IgD-negative memory B cell (primary cell): ENCODE data around the gene FBXO2. TPM values are rescaled to one million over a fixed set of nuclear protein-coding genes. Genes with fewer than 3 reads are reported as not detected.
A peak's percentile ranks its signal among the peaks of the same experiment; 100 is the strongest.

Experiments used
- H3K27ac Mint-ChIP-seq, 3 donors: one replicate each; pipeline ENCODE4 v1.8.0; 2020 to 2022; ENCODE audit warnings: mild to moderate bottlenecking in 3 of 3, mixed read lengths in 3 of 3, moderate library complexity in 1 of 3
- H3K27me3 Mint-ChIP-seq: one replicate; pipeline ENCODE4 v1.8.0; 2021; ENCODE audit warnings: mixed read lengths
- H3K36me3 Mint-ChIP-seq: one replicate; pipeline ENCODE4 v1.8.0; 2020; ENCODE audit warnings: mild to moderate bottlenecking, mixed read lengths
- H3K4me1 Mint-ChIP-seq, 3 donors: one replicate each; pipeline ENCODE4 v1.8.0; 2020 to 2022; ENCODE audit warnings: mixed read lengths in 3 of 3, mild to moderate bottlenecking in 1 of 3
- H3K4me3 Mint-ChIP-seq, 4 donors: one replicate each; pipeline ENCODE4 v1.8.0; 2020 to 2022; ENCODE audit warnings: mild to moderate bottlenecking in 4 of 4, mixed read lengths in 4 of 4, moderate library complexity in 3 of 4
- H3K9me3 Mint-ChIP-seq, 3 donors: one replicate each; pipeline ENCODE4 v1.8.0; 2020 to 2021; ENCODE audit warnings: mixed read lengths in 3 of 3, mild to moderate bottlenecking in 1 of 3
- polyA plus RNA-seq: library from polyadenylated mRNA; unstranded; fragments of 300-500 nt; fragmentation: Illumina TruSeq; gene quantifications from one replicate; pipeline ENCODE4 v1.2.3, GENCODE V29; 2021

Gene FBXO2
- 18.0 TPM for polyA plus RNA-seq

- Mint-ChIP-seq H3K4me1 (peaks cover 0 to 26% (median 16%) of the 10 kb centered on the region in 3 donors), H3K36me3 (peaks cover 1% of the 10 kb centered on the region), H3K4me3 (peak within 1 kb of the TSS; percentile 67 to 91 (median 85)), H3K27me3 (peaks cover 1% of the 10 kb centered on the region), H3K27ac (peak within 1 kb of the TSS; percentile 50 to 81 (median 59)), H3K9me3 (no peaks in the 10 kb centered on the region)
These were observed at the start of gene FBXO2, which contains the start of gene FBXO44 for GRCh38 chr1:11654137-11654938. Gene FBXO2, minus strand, starts transcription at chr1:11654429. Its CDS starts 89 bp downstream, at chr1:11654340. Gene FBXO44, plus strand, starts transcription at chr1:11654877. Its CDS starts 959 bp downstream, at chr1:11655836.

- H3K4me1 Mint-ChIP-seq = no peaks in the 10 kb centered on the region
- H3K4me3 Mint-ChIP-seq = no peak overlapping the region
- no peaks in the 10 kb centered on the region for H3K36me3 Mint-ChIP-seq
- peak overlapping the region in 1 of 3 donors; percentile 73 for H3K27ac Mint-ChIP-seq
- peaks cover 8% of the 10 kb centered on the region for H3K27me3 Mint-ChIP-seq
- no peaks in the 10 kb centered on the region for H3K9me3 Mint-ChIP-seq
These were observed 49.3 kb upstream of the FBXO2 start for GRCh38 chr1:11703357-11704193.

GRCh38 chr1:11701981-11702803, 48.0 kb upstream of the FBXO2 start:
- Mint-ChIP-seq H3K4me1 (no peaks in the 10 kb centered on the region), H3K36me3 (no peaks in the 10 kb centered on the region), H3K27ac (no peak overlapping the region), H3K27me3 (peaks cover 10% of the 10 kb centered on the region), H3K9me3 (no peaks in the 10 kb centered on the region), H3K4me3 (no peak overlapping the region)

GRCh38 chr1:11701551-11701961, 47.3 kb upstream of the FBXO2 start:
- no peaks in the 10 kb centered on the region for H3K9me3 Mint-ChIP-seq
- peaks cover 8% of the 10 kb centered on the region for H3K27me3 Mint-ChIP-seq
- no peaks in the 10 kb centered on the region for H3K4me1 Mint-ChIP-seq

GRCh38 chr1:11700601-11701467, 46.6 kb upstream of the FBXO2 start:
- Mint-ChIP-seq H3K27me3 (peaks cover 8% of the 10 kb centered on the region), H3K36me3 (no peaks in the 10 kb centered on the region), H3K4me3 (no peak overlapping the region), H3K9me3 (no peaks in the 10 kb centered on the region), H3K27ac (no peak overlapping the region), H3K4me1 (no peaks in the 10 kb centered on the region)

More at GRCh38 chr1:11701551-11701961, 47.3 kb upstream of the FBXO2 start:
- no peak overlapping the region for H3K4me3 Mint-ChIP-seq
- H3K36me3 Mint-ChIP-seq = no peaks in the 10 kb centered on the region
- H3K27ac Mint-ChIP-seq = no peak overlapping the region

GRCh38 chr1:11697893-11698210, 43.6 kb upstream of the FBXO2 start:
- Mint-ChIP-seq H3K9me3 (no peaks in the 10 kb centered on the region), H3K27ac (peak overlapping the region in 1 of 3 donors; percentile 82), H3K4me3 (no peak overlapping the region), H3K4me1 (peaks cover 2 to 5% (median 4%) of the 10 kb centered on the region in 3 donors), H3K36me3 (peaks cover 3% of the 10 kb centered on the region), H3K27me3 (peaks cover 13% of the 10 kb centered on the region)

- H3K4me3 Mint-ChIP-seq = no peak overlapping the region
- peaks cover 3% of the 10 kb centered on the region for H3K36me3 Mint-ChIP-seq
- no peaks in the 10 kb centered on the region for H3K9me3 Mint-ChIP-seq
- H3K27me3 Mint-ChIP-seq = peaks cover 17% of the 10 kb centered on the region
- H3K27ac Mint-ChIP-seq = no peak overlapping the region
- peaks cover 2 to 5% (median 5%) of the 10 kb centered on the region in 3 donors for H3K4me1 Mint-ChIP-seq
These were observed 43.1 kb upstream of the FBXO2 start for GRCh38 chr1:11697188-11697892.

GRCh38 chr1:11695861-11696260, 41.6 kb upstream of the FBXO2 start:
- Mint-ChIP-seq H3K9me3 (no peaks in the 10 kb centered on the region), H3K4me1 (peaks cover 2 to 5% (median 5%) of the 10 kb centered on the region in 3 donors), H3K27ac (no peak overlapping the region), H3K36me3 (peaks cover 3% of the 10 kb centered on the region), H3K27me3 (peaks cover 20% of the 10 kb centered on the region), H3K4me3 (no peak overlapping the region)

- H3K9me3 Mint-ChIP-seq = no peaks in the 10 kb centered on the region
- peak overlapping the region in 1 of 3 donors; percentile 66 for H3K27ac Mint-ChIP-seq
- H3K27me3 Mint-ChIP-seq = peaks cover 34% of the 10 kb centered on the region
- peaks cover 3% of the 10 kb centered on the region for H3K36me3 Mint-ChIP-seq
- peaks cover 8 to 10% (median 9%) of the 10 kb centered on the region in 3 donors for H3K4me1 Mint-ChIP-seq
- H3K4me3 Mint-ChIP-seq = peak overlapping the region in 1 of 4 donors; percentile 91
These were observed 39.7 kb upstream of the FBXO2 start for GRCh38 chr1:11693917-11694316.

- Mint-ChIP-seq H3K27me3 (peaks cover 31% of the 10 kb centered on the region), H3K9me3 (no peaks in the 10 kb centered on the region)
These were observed 38.9 kb upstream of the FBXO2 start for GRCh38 chr1:11693024-11693590.

GRCh38 chr1:11691928-11692711, 37.9 kb upstream of the FBXO2 start:
- Mint-ChIP-seq H3K27ac (peak overlapping the region in 1 of 3 donors; percentile 45), H3K36me3 (peaks cover 3% of the 10 kb centered on the region)

More at GRCh38 chr1:11693024-11693590, 38.9 kb upstream of the FBXO2 start:
- peaks cover 3% of the 10 kb centered on the region for H3K36me3 Mint-ChIP-seq
- peak overlapping the region in 2 of 4 donors; percentile 59 to 80 for H3K4me3 Mint-ChIP-seq
- H3K4me1 Mint-ChIP-seq = peaks cover 8 to 10% (median 9%) of the 10 kb centered on the region in 3 donors
- peak overlapping the region in 1 of 3 donors; percentile 45 for H3K27ac Mint-ChIP-seq

GRCh38 chr1:11691302-11691914, 37.2 kb upstream of the FBXO2 start, which contains the start of gene DRAXIN:
Gene DRAXIN, plus strand, starts transcription at chr1:11691710. Its CDS starts 14,549 bp downstream, at chr1:11706259.
- H3K36me3 Mint-ChIP-seq = peaks cover 3% of the 10 kb centered on the region
- peak within 1 kb of the TSS; percentile 1 to 86 (median 78) for H3K4me3 Mint-ChIP-seq
- peaks cover 8 to 10% (median 9%) of the 10 kb centered on the region in 3 donors for H3K4me1 Mint-ChIP-seq
- H3K27ac Mint-ChIP-seq = peak within 1 kb of the TSS in 1 of 3 donors; percentile 45
- H3K9me3 Mint-ChIP-seq = no peaks in the 10 kb centered on the region
- H3K27me3 Mint-ChIP-seq = peaks cover 36% of the 10 kb centered on the region

More at GRCh38 chr1:11691928-11692711, 37.9 kb upstream of the FBXO2 start:
- Mint-ChIP-seq H3K27me3 (peaks cover 36% of the 10 kb centered on the region), H3K9me3 (no peaks in the 10 kb centered on the region), H3K4me1 (peaks cover 8 to 10% (median 9%) of the 10 kb centered on the region in 3 donors), H3K4me3 (peak overlapping the region in 3 of 4 donors; percentile 66 to 86 (median 66))
